Measurements from ENCODE around the gene SLC22A12. TPM values are rescaled to one million over a fixed set of nuclear protein-coding genes. Genes with fewer than 3 reads are reported as not detected.

Gene SLC22A12
- total RNA-seq, 2 donors from 2014 or later: not detected

GRCh38 chr11:64564947-64565889 lies 25.8 kb upstream of the SLC22A12 start:
- H3K27me3 ChIP-seq: no peaks in the 10 kb centered on the region
- no peak overlapping the region for H3K27ac ChIP-seq
- H3K4me1 ChIP-seq: no peaks in the 10 kb centered on the region
- H3K4me3 ChIP-seq: no peak overlapping the region
- no peak for DNase-seq (ENCODE audit: low spot score)
- no peaks in the 10 kb centered on the region for H3K9me3 ChIP-seq
- no peaks in the 10 kb centered on the region for H3K36me3 ChIP-seq
- TF ChIP-seq CTCF (IDR thresholded peaks at IDR 0.05): no peak

GRCh38 chr11:64566042-64566914 lies 24.7 kb upstream of the SLC22A12 start:
- H3K4me3 ChIP-seq: peak overlapping the region in 1 of 2 donors; percentile 8
- peak; percentile 85 for DNase-seq (ENCODE audit: low spot score)
- H3K36me3 ChIP-seq: no peaks in the 10 kb centered on the region
- H3K27me3 ChIP-seq: no peaks in the 10 kb centered on the region
- no peak for TF ChIP-seq CTCF (IDR thresholded peaks at IDR 0.05)
- no peaks in the 10 kb centered on the region for H3K4me1 ChIP-seq
- H3K9me3 ChIP-seq: no peaks in the 10 kb centered on the region
- H3K27ac ChIP-seq: no peak overlapping the region

- H3K4me3 ChIP-seq: no peak overlapping the region
Measured at GRCh38 chr11:64566915-64567891, 23.8 kb upstream of the SLC22A12 start.

GRCh38 chr11:64568041-64568571 lies 22.9 kb upstream of the SLC22A12 start:
- no peaks in the 10 kb centered on the region for H3K9me3 ChIP-seq
- H3K4me3 ChIP-seq: no peak overlapping the region
- no peaks in the 10 kb centered on the region for H3K4me1 ChIP-seq
- no peak for DNase-seq (ENCODE audit: low spot score)
- no peaks in the 10 kb centered on the region for H3K27me3 ChIP-seq
- no peak overlapping the region for H3K27ac ChIP-seq
- no peak for TF ChIP-seq CTCF (IDR thresholded peaks at IDR 0.05)
- H3K36me3 ChIP-seq: no peaks in the 10 kb centered on the region

More at GRCh38 chr11:64566915-64567891, 23.8 kb upstream of the SLC22A12 start:
- Histone ChIP-seq H3K9me3 (no peaks in the 10 kb centered on the region), H3K4me1 (no peaks in the 10 kb centered on the region), H3K36me3 (no peaks in the 10 kb centered on the region), H3K27me3 (no peaks in the 10 kb centered on the region), H3K27ac (no peak overlapping the region)
- no peak for DNase-seq (ENCODE audit: low spot score)
- TF ChIP-seq CTCF (IDR thresholded peaks at IDR 0.05): no peak

All from right atrium auricular region (tissue), 2 donors.